Osteoblast (primary cell): ENCODE results near the gene DCHS1. TPM values are rescaled to one million over a fixed set of nuclear protein-coding genes. Genes with fewer than 3 reads are reported as not detected.

Source experiments
- DNase-seq: peaks from one replicate; pipeline ENCODE4 v3.0.0; 2011; ENCODE audit warnings: low spot score, mixed read lengths; ENCODE audit not compliant: insufficient read length; ENCODE audit errors: missing footprints
- H2AFZ ChIP-seq: 2 replicates; pipeline ENCODE4 v1.6.0; 2011; ENCODE audit warnings: mild to moderate bottlenecking, low read length
- H3K27ac ChIP-seq: 2 replicates; pipeline ENCODE4 v1.5.1; 2011; ENCODE audit warnings: mild to moderate bottlenecking, low read depth, low read length, moderate library complexity
- H3K27me3 ChIP-seq: 2 replicates; pipeline ENCODE4 v1.6.0; 2012; ENCODE audit warnings: mild to moderate bottlenecking, control low read depth, inconsistent platforms, low read length, moderate library complexity; ENCODE audit not compliant: insufficient read depth
- H3K36me3 ChIP-seq: 2 replicates; pipeline ENCODE4 v1.5.1; 2011; ENCODE audit warnings: mild to moderate bottlenecking, low read length, control low read depth, moderate library complexity; ENCODE audit not compliant: insufficient read depth
- H3K4me1 ChIP-seq: 2 replicates; pipeline ENCODE4 v1.5.1; 2011; ENCODE audit warnings: mild to moderate bottlenecking, low read length, control low read depth, moderate library complexity; ENCODE audit not compliant: insufficient read depth
- H3K4me2 ChIP-seq: 2 replicates; pipeline ENCODE4 v1.6.0; 2011; ENCODE audit warnings: mild to moderate bottlenecking, low read length; ENCODE audit not compliant: insufficient read depth
- H3K4me3 ChIP-seq: fragments of 200-600 bp; sonication (generic); 3 replicates; pipeline ENCODE4 v1.5.1; 2012; ENCODE audit warnings: mild to moderate bottlenecking, low read length, inconsistent platforms; ENCODE audit not compliant: insufficient read depth
- H3K79me2 ChIP-seq: 2 replicates; pipeline ENCODE4 v1.6.0; 2012; ENCODE audit warnings: mild to moderate bottlenecking, low read length, control low read depth, inconsistent platforms; ENCODE audit not compliant: insufficient read depth
- H3K9me3 ChIP-seq: 2 replicates; pipeline ENCODE4 v1.5.1; 2011; ENCODE audit warnings: low read depth, low read length, control low read depth
- H4K20me1 ChIP-seq: 2 replicates; pipeline ENCODE4 v1.6.0; 2012; ENCODE audit warnings: mild to moderate bottlenecking, low read length, control low read depth; ENCODE audit not compliant: insufficient read depth
- CTCF ChIP-seq: IDR thresholded peaks from 2 replicates; pipeline ENCODE4 v1.5.1; 2011; ENCODE audit warnings: mild to moderate bottlenecking, low read depth, low read length, moderate library complexity; ENCODE audit errors: extremely low read depth
- total RNA-seq: library from RNA; depleted of rRNA; stranded (reverse); fragments of >200 nt; gene quantifications from 2 replicates; pipeline ENCODE4 v1.2.3, GENCODE V29; 2012

DCHS1 gene
- total RNA-seq, 1 donor, result 1.1 TPM

GRCh38 chr11:6646576-6646917 lies 9.1 kb downstream of the DCHS1 start:
- H3K36me3 ChIP-seq, result no peaks in the 10 kb centered on the region
- peaks cover 12% of the 10 kb centered on the region for H3K4me1 ChIP-seq
- peak overlapping the region; percentile 74 for H3K4me2 ChIP-seq
- TF ChIP-seq CTCF, result no peak
- no peaks in the 10 kb centered on the region for H4K20me1 ChIP-seq
- DNase-seq, result no peak
- peak overlapping the region; percentile 43 for H3K4me3 ChIP-seq
- H3K79me2 ChIP-seq, result no peaks in the 10 kb centered on the region
- no peaks in the 10 kb centered on the region for H3K9me3 ChIP-seq
- peaks cover 73% of the 10 kb centered on the region for H3K27me3 ChIP-seq
- H2AFZ ChIP-seq, result peak overlapping the region; percentile 84
- no peak overlapping the region for H3K27ac ChIP-seq

DNA sequence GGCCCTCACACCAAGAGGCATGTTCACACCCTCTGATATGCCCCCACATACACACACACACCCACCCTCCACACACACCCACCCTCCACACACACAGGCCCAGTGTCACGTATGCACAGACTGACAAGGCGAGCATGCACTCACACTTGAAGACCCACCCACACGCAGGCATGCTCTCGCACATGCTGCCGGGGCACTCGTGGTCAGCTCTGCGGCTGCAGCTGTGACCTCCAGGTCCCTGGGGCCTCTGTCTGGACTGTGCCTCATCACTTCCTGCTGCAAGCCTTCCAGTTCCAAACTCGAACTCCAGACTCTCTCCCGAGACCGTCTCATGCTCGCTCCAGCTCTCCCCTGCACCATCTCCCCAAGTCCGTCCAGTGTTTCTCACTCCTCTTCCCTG lies 9.5 kb downstream of the DCHS1 start:
- peak; percentile 95 for DNase-seq
- Histone ChIP-seq H2AFZ (peak overlapping the region; percentile 84), H3K27ac (no peak overlapping the region), H3K27me3 (peaks cover 69% of the 10 kb centered on the region), H3K4me3 (peak overlapping the region; percentile 43), H3K36me3 (no peaks in the 10 kb centered on the region), H3K4me2 (peak overlapping the region; percentile 74), H3K4me1 (peaks cover 12% of the 10 kb centered on the region), H3K9me3 (no peaks in the 10 kb centered on the region), H4K20me1 (no peaks in the 10 kb centered on the region), H3K79me2 (no peaks in the 10 kb centered on the region)
- no peak for TF ChIP-seq CTCF

DNA sequence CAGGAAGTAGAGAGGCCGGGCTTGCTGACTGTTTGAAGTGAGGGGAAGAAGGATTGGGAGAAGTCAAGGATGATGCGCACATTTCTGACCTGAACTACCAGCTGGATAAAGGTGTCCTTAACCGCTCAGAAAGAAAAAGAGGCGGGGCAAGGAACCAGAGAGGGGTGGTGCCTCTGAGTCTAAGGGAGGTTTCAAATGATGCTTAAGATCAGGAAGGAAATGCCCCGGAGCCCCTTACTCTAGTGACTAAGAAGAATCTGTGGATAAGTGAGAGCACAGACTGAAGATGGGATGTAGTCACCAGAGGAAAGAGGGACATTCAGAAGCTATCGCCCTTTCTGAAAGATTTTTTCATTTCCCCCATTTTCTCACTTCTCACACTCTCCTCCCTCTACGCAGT lies 12.7 kb downstream of the DCHS1 start:
- no peak overlapping the region for H2AFZ ChIP-seq
- no peaks in the 10 kb centered on the region for H4K20me1 ChIP-seq
- no peaks in the 10 kb centered on the region for H3K36me3 ChIP-seq
- H3K4me2 ChIP-seq, result no peak overlapping the region
- H3K4me1 ChIP-seq, result peaks cover 19% of the 10 kb centered on the region
- TF ChIP-seq CTCF, result no peak
- no peak overlapping the region for H3K27ac ChIP-seq
- no peak overlapping the region for H3K4me3 ChIP-seq
- peaks cover 39% of the 10 kb centered on the region for H3K27me3 ChIP-seq
- DNase-seq, result no peak
- H3K9me3 ChIP-seq, result no peaks in the 10 kb centered on the region
- no peaks in the 10 kb centered on the region for H3K79me2 ChIP-seq

GRCh38 chr11:6640985-6641701 lies 14.5 kb downstream of the DCHS1 start:
- Histone ChIP-seq H3K4me2 (no peak overlapping the region), H3K4me3 (no peak overlapping the region), H3K36me3 (no peaks in the 10 kb centered on the region), H3K27ac (no peak overlapping the region), H3K9me3 (no peaks in the 10 kb centered on the region), H3K27me3 (peaks cover 29% of the 10 kb centered on the region), H3K4me1 (peaks cover 19% of the 10 kb centered on the region), H4K20me1 (no peaks in the 10 kb centered on the region), H2AFZ (no peak overlapping the region), H3K79me2 (no peaks in the 10 kb centered on the region)
- TF ChIP-seq CTCF, result no peak
- no peak for DNase-seq
